Naive B cell (primary cell): ENCODE measurements around the gene REELD1. TPM values are rescaled to one million over a fixed set of nuclear protein-coding genes. Genes with fewer than 3 reads are reported as not detected.

Experiments used
- ATAC-seq, 2 donors: fragments of 150-1000 bp; cut with Tn5 transposase; 2 replicates each; pipeline ENCODE4 v1.10.0; 2021; ENCODE audit warnings: low read depth in 2 of 2, mild to moderate bottlenecking in 2 of 2, moderate library complexity in 2 of 2
- DNase-seq: peaks from one replicate; pipeline ENCODE4 v3.0.0; 2022
- H3K27ac Mint-ChIP-seq, 6 donors: one replicate each; pipeline ENCODE4 v1.8.0; 2020 to 2022; ENCODE audit warnings: mild to moderate bottlenecking in 6 of 6, mixed read lengths in 6 of 6, moderate library complexity in 5 of 6, inconsistent platforms in 2 of 6
- H3K27me3 Mint-ChIP-seq, 3 donors: one replicate each; pipeline ENCODE4 v1.8.0; 2021 to 2022; ENCODE audit warnings: mixed read lengths in 3 of 3, mild to moderate bottlenecking in 1 of 3
- H3K36me3 Mint-ChIP-seq, 2 donors: one replicate each; pipeline ENCODE4 v1.8.0; 2020 to 2022; ENCODE audit warnings: mixed read lengths in 2 of 2, inconsistent platforms in 1 of 2, mild to moderate bottlenecking in 1 of 2
- H3K4me1 Mint-ChIP-seq, 3 donors: one replicate each; pipeline ENCODE4 v1.8.0; 2020 to 2022; ENCODE audit warnings: mixed read lengths in 3 of 3, inconsistent platforms in 1 of 3, mild to moderate bottlenecking in 1 of 3, moderate library complexity in 1 of 3
- H3K4me3 Mint-ChIP-seq, 8 donors: one replicate each; pipeline ENCODE4 v1.8.0; 2020 to 2022; ENCODE audit warnings: mild to moderate bottlenecking in 8 of 8, mixed read lengths in 8 of 8, moderate library complexity in 8 of 8, inconsistent platforms in 2 of 8
- H3K9me3 Mint-ChIP-seq, 7 donors: one replicate each; pipeline ENCODE4 v1.8.0; 2020 to 2022; ENCODE audit warnings: mixed read lengths in 7 of 7, mild to moderate bottlenecking in 5 of 7, inconsistent platforms in 2 of 7, moderate library complexity in 1 of 7
- polyA plus RNA-seq, 6 donors: library from polyadenylated mRNA; unstranded; fragments of 300-500 nt; fragmentation: Illumina TruSeq; gene quantifications; one replicate each; pipeline ENCODE4 v1.2.3, GENCODE V29; 2021; ENCODE audit warnings: low read depth in 6 of 6

The REELD1 gene
- polyA plus RNA-seq: 1 to 10 TPM in 1 of 6 donors, under 1 TPM in 1, not detected in 4; 0.18 to 3.4 TPM

- ATAC-seq (no peak), DNase-seq (no peak)
- H3K27ac Mint-ChIP-seq: no peak within 1 kb of the TSS
- no peaks in the 10 kb centered on the region for H3K9me3 Mint-ChIP-seq
- H3K4me3 Mint-ChIP-seq: no peak within 1 kb of the TSS
- peaks cover 0 to 14% (median 4%) of the 10 kb centered on the region in 3 donors for H3K27me3 Mint-ChIP-seq
- no peaks in the 10 kb centered on the region for H3K4me1 Mint-ChIP-seq
- no peaks in the 10 kb centered on the region for H3K36me3 Mint-ChIP-seq
Measured at GRCh38 chr4:146214238-146214637, at the start of gene REELD1. Gene REELD1 (plus strand): TSS chr4:146214538. CDS start chr4:146216953, 2,415 bp downstream.

GRCh38 chr4:146165221-146165620 lies 49.1 kb upstream of the REELD1 start:
- peaks cover 9 to 10% of the 10 kb centered on the region in 2 donors for H3K36me3 Mint-ChIP-seq
- DNase-seq: no peak
- peaks cover 3 to 18% (median 13%) of the 10 kb centered on the region in 7 donors for H3K9me3 Mint-ChIP-seq
- no peak overlapping the region for H3K27ac Mint-ChIP-seq
- ATAC-seq: no peak
- H3K27me3 Mint-ChIP-seq: peaks cover 0 to 26% (median 8%) of the 10 kb centered on the region in 3 donors
- no peaks in the 10 kb centered on the region for H3K4me1 Mint-ChIP-seq
- no peak overlapping the region for H3K4me3 Mint-ChIP-seq

GRCh38 chr4:146165840-146166239 lies 48.5 kb upstream of the REELD1 start:
- H3K27me3 Mint-ChIP-seq: peaks cover 0 to 22% (median 4%) of the 10 kb centered on the region in 3 donors
- peaks cover 3 to 16% (median 10%) of the 10 kb centered on the region in 7 donors for H3K9me3 Mint-ChIP-seq
- no peak overlapping the region for H3K4me3 Mint-ChIP-seq
- no peaks in the 10 kb centered on the region for H3K4me1 Mint-ChIP-seq
- ATAC-seq: no peak
- H3K27ac Mint-ChIP-seq: no peak overlapping the region
- DNase-seq: no peak
- peaks cover 5% of the 10 kb centered on the region in 2 donors for H3K36me3 Mint-ChIP-seq

- H3K27ac Mint-ChIP-seq: no peak overlapping the region
- ATAC-seq (no peak), DNase-seq (no peak)
- H3K27me3 Mint-ChIP-seq: peaks cover 0 to 16% (median 0%) of the 10 kb centered on the region in 3 donors
- no peak overlapping the region for H3K4me3 Mint-ChIP-seq
- H3K4me1 Mint-ChIP-seq: no peaks in the 10 kb centered on the region
- no peaks in the 10 kb centered on the region for H3K9me3 Mint-ChIP-seq
- no peaks in the 10 kb centered on the region for H3K36me3 Mint-ChIP-seq
Measured at GRCh38 chr4:146170149-146170548, 44.2 kb upstream of the REELD1 start.

- peak; percentile 82 for DNase-seq
- ATAC-seq: peak; percentile 91 to 92
- Mint-ChIP-seq H3K27me3 (peaks cover 0 to 7% (median 0%) of the 10 kb centered on the region in 3 donors), H3K4me1 (peaks cover 36 to 44% (median 44%) of the 10 kb centered on the region in 3 donors), H3K27ac (peak within 1 kb of the TSS; percentile 88 to 97 (median 94)), H3K36me3 (no peaks in the 10 kb centered on the region), H3K4me3 (peak within 1 kb of the TSS; percentile 82 to 96 (median 92)), H3K9me3 (no peaks in the 10 kb centered on the region)
Measured at GRCh38 chr4:146175541-146176453, 38.5 kb upstream of the REELD1 start, which contains the start of gene LSM6. Gene LSM6 (plus strand): TSS chr4:146175718. CDS start chr4:146182922, 7,204 bp downstream.

- no peaks in the 10 kb centered on the region for H3K9me3 Mint-ChIP-seq
- peak overlapping the region; percentile 82 to 96 (median 92) for H3K4me3 Mint-ChIP-seq
- H3K4me1 Mint-ChIP-seq: peaks cover 43 to 49% (median 46%) of the 10 kb centered on the region in 3 donors
- ATAC-seq: no peak
- DNase-seq: no peak
- peak overlapping the region in 5 of 6 donors; percentile 24 to 94 (median 84) for H3K27ac Mint-ChIP-seq
- peaks cover 0 to 4% (median 0%) of the 10 kb centered on the region in 3 donors for H3K27me3 Mint-ChIP-seq
- H3K36me3 Mint-ChIP-seq: no peaks in the 10 kb centered on the region
Measured at GRCh38 chr4:146176891-146177290, 37.4 kb upstream of the REELD1 start.

GRCh38 chr4:146178126-146178525 lies 36.2 kb upstream of the REELD1 start:
- H3K4me3 Mint-ChIP-seq: peak overlapping the region in 5 of 8 donors; percentile 2 to 49 (median 20)
- peaks cover 0 to 2% of the 10 kb centered on the region in 2 donors for H3K36me3 Mint-ChIP-seq
- no peaks in the 10 kb centered on the region for H3K9me3 Mint-ChIP-seq
- H3K27me3 Mint-ChIP-seq: no peaks in the 10 kb centered on the region
- H3K27ac Mint-ChIP-seq: peak overlapping the region in 1 of 6 donors; percentile 47
- no peak for ATAC-seq
- DNase-seq: no peak
- peaks cover 44 to 55% (median 49%) of the 10 kb centered on the region in 3 donors for H3K4me1 Mint-ChIP-seq

GRCh38 chr4:146179784-146180370 lies 34.5 kb upstream of the REELD1 start:
- H3K4me3 Mint-ChIP-seq: peak overlapping the region in 2 of 8 donors; percentile 18 to 28
- ATAC-seq: no peak

GRCh38 chr4:146182443-146182842 lies 31.9 kb upstream of the REELD1 start:
- H3K4me1 Mint-ChIP-seq: peaks cover 34 to 45% (median 34%) of the 10 kb centered on the region in 3 donors
- H3K9me3 Mint-ChIP-seq: no peaks in the 10 kb centered on the region
- DNase-seq (no peak), ATAC-seq (no peak)
- H3K27ac Mint-ChIP-seq: peak overlapping the region in 3 of 6 donors; percentile 10 to 47 (median 36)
- no peak overlapping the region for H3K4me3 Mint-ChIP-seq
- H3K27me3 Mint-ChIP-seq: no peaks in the 10 kb centered on the region
- peaks cover 0 to 12% of the 10 kb centered on the region in 2 donors for H3K36me3 Mint-ChIP-seq

More at GRCh38 chr4:146179784-146180370, 34.5 kb upstream of the REELD1 start:
- Mint-ChIP-seq H3K27me3 (no peaks in the 10 kb centered on the region), H3K27ac (peak overlapping the region in 2 of 6 donors; percentile 36 to 47), H3K36me3 (peaks cover 0 to 5% of the 10 kb centered on the region in 2 donors), H3K9me3 (no peaks in the 10 kb centered on the region), H3K4me1 (peaks cover 44 to 57% (median 49%) of the 10 kb centered on the region in 3 donors)
- no peak for DNase-seq

GRCh38 chr4:146183209-146183608 lies 31.1 kb upstream of the REELD1 start:
- peaks cover 28 to 38% (median 30%) of the 10 kb centered on the region in 3 donors for H3K4me1 Mint-ChIP-seq
- H3K9me3 Mint-ChIP-seq: no peaks in the 10 kb centered on the region
- peaks cover 0 to 12% of the 10 kb centered on the region in 2 donors for H3K36me3 Mint-ChIP-seq
- ATAC-seq (no peak), DNase-seq (no peak)
- H3K4me3 Mint-ChIP-seq: no peak overlapping the region
- no peak overlapping the region for H3K27ac Mint-ChIP-seq
- no peaks in the 10 kb centered on the region for H3K27me3 Mint-ChIP-seq

GRCh38 chr4:146186041-146186440 lies 28.3 kb upstream of the REELD1 start:
- peaks cover 3 to 11% (median 6%) of the 10 kb centered on the region in 3 donors for H3K4me1 Mint-ChIP-seq
- no peak for ATAC-seq
- H3K27me3 Mint-ChIP-seq: no peaks in the 10 kb centered on the region
- DNase-seq: no peak
- no peaks in the 10 kb centered on the region for H3K9me3 Mint-ChIP-seq
- peaks cover 7 to 23% of the 10 kb centered on the region in 2 donors for H3K36me3 Mint-ChIP-seq
- no peak overlapping the region for H3K4me3 Mint-ChIP-seq
- H3K27ac Mint-ChIP-seq: peak overlapping the region in 1 of 6 donors; percentile 71

- peaks cover 0 to 11% (median 3%) of the 10 kb centered on the region in 3 donors for H3K4me1 Mint-ChIP-seq
- H3K27ac Mint-ChIP-seq: no peak overlapping the region
- DNase-seq (no peak), ATAC-seq (no peak)
- H3K36me3 Mint-ChIP-seq: peaks cover 13 to 29% of the 10 kb centered on the region in 2 donors
- H3K4me3 Mint-ChIP-seq: no peak overlapping the region
- no peaks in the 10 kb centered on the region for H3K9me3 Mint-ChIP-seq
- H3K27me3 Mint-ChIP-seq: no peaks in the 10 kb centered on the region
Measured at GRCh38 chr4:146186596-146186995, 27.7 kb upstream of the REELD1 start.

- Mint-ChIP-seq H3K4me3 (no peak overlapping the region), H3K36me3 (peaks cover 21 to 26% of the 10 kb centered on the region in 2 donors), H3K9me3 (no peaks in the 10 kb centered on the region), H3K27me3 (no peaks in the 10 kb centered on the region), H3K27ac (no peak overlapping the region), H3K4me1 (peaks cover 0 to 6% (median 0%) of the 10 kb centered on the region in 3 donors)
- no peak for DNase-seq
- ATAC-seq: no peak
Measured at GRCh38 chr4:146190456-146190855, 23.9 kb upstream of the REELD1 start.
